GM12872 (cell line): ENCODE data around the gene SLFN12L.

Experiments
- TF ChIP-seq, protein P1 (sequence below): IDR thresholded peaks from 3 replicates; pipeline ENCODE4 v1.5.1; 2011; ENCODE audit warnings: low read depth, mild to moderate bottlenecking, low read length, moderate library complexity; ENCODE audit not compliant: insufficient read depth

The SLFN12L gene

DNA sequence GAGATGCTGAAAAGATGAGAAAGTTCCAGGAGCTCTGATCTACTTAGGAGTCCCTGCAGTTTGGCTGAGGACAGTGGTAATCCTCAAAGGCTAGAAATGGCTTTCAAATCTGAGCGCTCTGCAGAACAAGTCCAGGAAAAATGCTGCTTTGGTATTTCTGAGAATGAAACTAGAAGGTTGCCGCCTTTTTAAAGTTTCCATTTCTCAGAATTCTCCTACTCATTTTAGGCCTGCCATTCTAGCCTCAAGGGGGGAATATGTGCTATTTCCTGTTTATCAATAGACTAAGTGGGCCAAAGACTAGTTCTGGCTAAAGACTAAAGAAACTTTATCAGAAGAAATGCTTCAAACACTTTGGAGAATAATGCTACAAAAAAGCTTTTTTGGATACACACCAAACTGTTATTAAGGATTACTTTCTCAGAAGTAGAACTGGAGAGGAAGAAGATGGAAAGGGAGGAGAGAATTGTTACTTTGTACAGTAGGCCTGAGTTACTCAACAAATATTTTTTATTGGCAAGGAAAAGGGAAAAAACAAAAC is at the start of gene SLFN12L:
Gene SLFN12L (minus strand): TSS at position 78 of the 541 bp plus-strand sequence. CDS start 15,314 bp downstream, outside the sequence.
- TF ChIP-seq, protein P1, sequence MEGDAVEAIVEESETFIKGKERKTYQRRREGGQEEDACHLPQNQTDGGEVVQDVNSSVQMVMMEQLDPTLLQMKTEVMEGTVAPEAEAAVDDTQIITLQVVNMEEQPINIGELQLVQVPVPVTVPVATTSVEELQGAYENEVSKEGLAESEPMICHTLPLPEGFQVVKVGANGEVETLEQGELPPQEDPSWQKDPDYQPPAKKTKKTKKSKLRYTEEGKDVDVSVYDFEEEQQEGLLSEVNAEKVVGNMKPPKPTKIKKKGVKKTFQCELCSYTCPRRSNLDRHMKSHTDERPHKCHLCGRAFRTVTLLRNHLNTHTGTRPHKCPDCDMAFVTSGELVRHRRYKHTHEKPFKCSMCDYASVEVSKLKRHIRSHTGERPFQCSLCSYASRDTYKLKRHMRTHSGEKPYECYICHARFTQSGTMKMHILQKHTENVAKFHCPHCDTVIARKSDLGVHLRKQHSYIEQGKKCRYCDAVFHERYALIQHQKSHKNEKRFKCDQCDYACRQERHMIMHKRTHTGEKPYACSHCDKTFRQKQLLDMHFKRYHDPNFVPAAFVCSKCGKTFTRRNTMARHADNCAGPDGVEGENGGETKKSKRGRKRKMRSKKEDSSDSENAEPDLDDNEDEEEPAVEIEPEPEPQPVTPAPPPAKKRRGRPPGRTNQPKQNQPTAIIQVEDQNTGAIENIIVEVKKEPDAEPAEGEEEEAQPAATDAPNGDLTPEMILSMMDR, result no peak

DNA sequence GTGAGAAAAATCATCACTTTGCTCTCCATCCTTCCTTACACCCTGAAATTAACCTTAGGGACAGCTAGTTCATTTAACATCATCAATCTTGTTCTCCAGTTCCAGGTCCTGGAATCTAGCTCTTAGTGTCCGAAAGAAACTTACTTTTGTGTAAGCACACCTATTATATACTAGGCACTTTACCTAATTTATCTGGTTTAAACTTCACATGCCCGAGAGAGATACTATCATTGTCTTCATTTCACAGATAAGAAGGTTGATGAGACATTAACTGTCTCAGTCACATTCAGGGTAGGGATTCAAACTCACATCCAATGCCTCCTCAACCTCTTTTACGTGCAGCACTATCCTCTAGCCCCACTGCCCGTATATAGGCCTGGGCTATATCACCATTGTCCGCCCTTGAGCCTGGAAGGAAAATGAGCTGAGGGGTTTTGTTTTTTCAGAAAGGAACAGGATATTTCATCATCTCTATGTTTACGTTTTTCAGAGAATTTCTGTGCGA is 49.1 kb upstream of the SLFN12L start:
- TF ChIP-seq, protein P1, result no peak

DNA sequence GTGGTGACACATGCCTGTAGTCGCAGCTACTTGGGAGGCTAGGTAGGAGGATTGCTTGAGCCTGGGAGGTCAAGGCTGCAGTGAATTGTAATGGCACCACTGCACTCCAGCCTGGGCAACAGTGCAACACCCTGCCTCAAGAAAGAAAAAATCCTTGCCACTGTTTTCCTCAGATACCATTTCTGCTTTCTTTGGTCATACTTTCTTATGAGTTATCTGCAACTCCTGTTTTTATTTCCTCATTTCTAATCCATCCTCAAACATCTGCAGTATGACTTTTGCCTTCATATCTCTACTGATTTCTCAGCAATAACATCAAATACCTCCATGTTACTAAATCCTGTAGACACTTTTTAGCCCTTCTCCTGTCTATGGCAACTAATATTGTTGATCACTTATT is 46.6 kb upstream of the SLFN12L start:
- TF ChIP-seq, protein P1, result no peak

DNA sequence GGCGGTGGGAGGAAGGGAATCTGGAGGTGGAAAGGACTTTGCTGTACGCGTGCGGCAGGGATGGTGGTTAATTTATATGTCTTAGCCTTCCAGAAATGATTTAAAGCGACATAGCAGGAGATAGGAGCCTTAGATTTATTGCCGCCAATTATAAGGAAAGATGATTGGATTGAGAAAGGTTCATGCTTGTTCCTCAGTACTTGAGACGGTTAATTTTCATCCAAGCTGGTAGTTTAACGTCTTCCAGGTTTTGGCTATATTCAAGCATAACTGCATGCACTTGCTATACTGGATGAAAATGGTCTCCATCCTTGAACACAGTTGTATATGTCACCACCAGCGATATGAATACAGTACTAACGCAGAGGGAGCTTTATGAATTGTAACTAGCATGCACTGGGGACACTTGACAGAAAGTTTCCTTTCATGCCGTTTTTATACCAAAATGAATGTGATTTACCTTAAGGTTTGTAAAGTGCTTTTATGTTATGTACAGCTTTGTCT is 41.5 kb upstream of the SLFN12L start:
- TF ChIP-seq, protein P1, result no peak

DNA sequence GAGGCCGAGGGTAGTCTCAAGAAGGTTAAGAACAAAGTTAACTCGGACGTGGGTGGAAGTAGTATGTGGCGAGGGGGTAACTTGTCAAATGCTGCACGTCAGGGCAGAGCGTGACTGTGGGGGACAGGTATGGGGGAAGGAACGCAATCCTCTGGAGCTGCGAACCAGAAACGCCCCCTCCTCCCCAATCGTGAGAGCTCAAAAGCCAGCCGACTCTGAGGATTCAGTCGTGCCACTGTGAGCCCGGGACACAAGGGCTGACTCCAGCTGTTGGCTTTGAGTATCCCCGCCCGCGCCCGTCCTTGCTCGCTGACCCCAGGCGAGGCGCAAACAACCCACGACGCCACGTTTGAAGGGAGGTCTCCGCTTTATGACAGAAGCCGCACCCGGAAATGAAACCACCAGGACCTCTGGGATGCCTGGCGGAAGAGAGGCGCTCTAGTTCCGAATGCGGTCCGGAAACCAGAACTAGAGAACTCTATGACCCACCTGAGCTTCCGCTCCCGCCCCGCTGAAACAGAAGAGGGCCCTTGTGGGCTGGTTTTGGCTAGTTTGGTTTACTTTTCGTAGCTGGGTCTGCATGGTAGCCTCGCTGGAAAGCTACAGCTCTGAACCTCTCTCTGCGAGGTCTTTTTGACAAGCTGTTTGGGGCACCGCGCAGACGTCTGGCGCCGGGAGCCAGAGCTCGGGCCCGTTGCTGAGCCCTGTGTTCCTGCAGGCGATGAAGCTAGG is 40.9 kb upstream of the SLFN12L start, which contains the start of gene PEX12:
Gene PEX12 (minus strand): TSS at position 375 of the 732 bp plus-strand sequence. CDS start 550 bp downstream, outside the sequence.
- TF ChIP-seq, protein P1, result no peak

DNA sequence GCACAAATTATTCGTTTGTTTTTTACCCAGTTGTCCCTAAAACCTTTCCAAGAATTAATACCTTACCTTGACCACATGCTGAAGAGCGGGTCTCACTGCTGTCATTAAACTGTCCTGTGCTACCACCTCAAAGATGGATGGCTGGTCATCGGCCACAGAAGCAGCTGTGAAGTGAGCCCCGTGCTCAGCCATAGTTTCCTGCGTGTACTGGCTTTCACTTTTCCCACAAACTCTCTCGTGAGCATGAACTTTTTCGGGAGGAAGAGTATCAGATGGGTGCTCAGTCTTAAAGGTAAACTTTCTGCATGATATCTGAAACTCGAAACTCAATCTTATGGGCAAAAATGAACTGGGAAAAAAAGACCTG is 40.3 kb upstream of the SLFN12L start:
- TF ChIP-seq, protein P1, result no peak

DNA sequence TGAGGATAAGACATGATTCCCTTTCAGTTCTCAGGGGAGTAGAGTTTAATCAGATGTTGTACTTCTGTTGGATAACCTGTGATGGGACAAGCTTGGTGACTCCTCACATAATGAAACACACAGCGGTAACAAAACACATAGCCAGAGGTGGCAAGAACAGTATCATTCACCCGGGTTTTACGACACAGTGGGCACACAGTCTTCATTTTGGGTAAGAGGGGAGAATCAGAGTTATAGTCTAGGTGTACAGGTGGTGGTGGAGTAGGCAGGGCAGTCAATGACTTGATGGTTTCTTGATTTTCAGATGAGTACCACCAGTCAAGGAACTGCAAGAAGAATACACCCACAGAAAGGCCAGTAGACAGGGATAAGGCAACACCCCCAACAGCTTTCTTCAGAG is 38.3 kb upstream of the SLFN12L start:
- TF ChIP-seq, protein P1, result no peak
